Activated naive CD8-positive, alpha-beta T cell treated with anti-CD3 and anti-CD28 coated beads for 36 hours (primary cell): Measurements from ENCODE around the gene NLGN4X. TPM values are rescaled to one million over a fixed set of nuclear protein-coding genes. Genes with fewer than 3 reads are reported as not detected.

ENCODE experiments used
- DNase-seq: peaks from one replicate; pipeline ENCODE4 v3.0.0; 2021
- H3K27ac Mint-ChIP-seq: one replicate; pipeline ENCODE4 v1.8.0; 2022; ENCODE audit warnings: mild to moderate bottlenecking, moderate library complexity, mixed read lengths
- H3K27me3 Mint-ChIP-seq: one replicate; pipeline ENCODE4 v1.8.0; 2022; ENCODE audit warnings: mild to moderate bottlenecking, mixed read lengths
- H3K36me3 Mint-ChIP-seq: one replicate; pipeline ENCODE4 v1.8.0; 2021; ENCODE audit warnings: mild to moderate bottlenecking, mixed read lengths
- H3K4me1 Mint-ChIP-seq: one replicate; pipeline ENCODE4 v1.8.0; 2021; ENCODE audit warnings: mixed read lengths
- H3K4me3 Mint-ChIP-seq: one replicate; pipeline ENCODE4 v1.8.0; 2022; ENCODE audit warnings: mild to moderate bottlenecking, moderate library complexity, mixed read lengths
- H3K9me3 Mint-ChIP-seq: one replicate; pipeline ENCODE4 v1.8.0; 2022; ENCODE audit warnings: mixed read lengths
- total RNA-seq, 2 experiments: library from RNA; stranded (reverse); gene quantifications; one replicate each; pipeline ENCODE4 v1.2.3, GENCODE V29; 2021

Gene NLGN4X
- not detected for total RNA-seq

- H3K36me3 Mint-ChIP-seq, result no peaks in the 10 kb centered on the region
- DNase-seq, result no peak
- no peak within 1 kb of the TSS for H3K4me3 Mint-ChIP-seq
- H3K27ac Mint-ChIP-seq, result no peak within 1 kb of the TSS
- peaks cover 37% of the 10 kb centered on the region for H3K27me3 Mint-ChIP-seq
- no peaks in the 10 kb centered on the region for H3K4me1 Mint-ChIP-seq
- no peaks in the 10 kb centered on the region for H3K9me3 Mint-ChIP-seq
These were observed at the start of gene NLGN4X for GRCh38 chrX:6228720-6229119. Gene NLGN4X (minus strand): TSS chrX:6228867. CDS start chrX:6151466, 77,401 bp downstream.

- no peak for DNase-seq
- no peaks in the 10 kb centered on the region for H3K9me3 Mint-ChIP-seq
- no peaks in the 10 kb centered on the region for H3K4me1 Mint-ChIP-seq
- no peak overlapping the region for H3K27ac Mint-ChIP-seq
- no peaks in the 10 kb centered on the region for H3K27me3 Mint-ChIP-seq
- H3K4me3 Mint-ChIP-seq, result no peak overlapping the region
- H3K36me3 Mint-ChIP-seq, result no peaks in the 10 kb centered on the region
These were observed 37.4 kb upstream of the NLGN4X start for GRCh38 chrX:6266041-6266440.

GRCh38 chrX:6262959-6263358, 34.3 kb upstream of the NLGN4X start:
- DNase-seq, result no peak
- no peaks in the 10 kb centered on the region for H3K36me3 Mint-ChIP-seq
- H3K9me3 Mint-ChIP-seq, result peaks cover 1% of the 10 kb centered on the region
- H3K27ac Mint-ChIP-seq, result no peak overlapping the region
- H3K27me3 Mint-ChIP-seq, result no peaks in the 10 kb centered on the region
- no peaks in the 10 kb centered on the region for H3K4me1 Mint-ChIP-seq
- no peak overlapping the region for H3K4me3 Mint-ChIP-seq

- H3K27ac Mint-ChIP-seq, result no peak overlapping the region
- no peaks in the 10 kb centered on the region for H3K4me1 Mint-ChIP-seq
- no peaks in the 10 kb centered on the region for H3K27me3 Mint-ChIP-seq
- no peak for DNase-seq
- no peak overlapping the region for H3K4me3 Mint-ChIP-seq
- H3K36me3 Mint-ChIP-seq, result no peaks in the 10 kb centered on the region
- peaks cover 1% of the 10 kb centered on the region for H3K9me3 Mint-ChIP-seq
These were observed 28.4 kb upstream of the NLGN4X start for GRCh38 chrX:6257025-6257424.

- Mint-ChIP-seq H3K27ac (no peak overlapping the region), H3K4me3 (no peak overlapping the region), H3K36me3 (no peaks in the 10 kb centered on the region), H3K27me3 (no peaks in the 10 kb centered on the region), H3K4me1 (no peaks in the 10 kb centered on the region), H3K9me3 (peaks cover 3% of the 10 kb centered on the region)
- DNase-seq, result no peak
These were observed 16.0 kb upstream of the NLGN4X start for GRCh38 chrX:6244666-6245065.

- no peak for DNase-seq
- H3K4me3 Mint-ChIP-seq, result no peak overlapping the region
- no peaks in the 10 kb centered on the region for H3K27me3 Mint-ChIP-seq
- H3K36me3 Mint-ChIP-seq, result no peaks in the 10 kb centered on the region
- H3K9me3 Mint-ChIP-seq, result peaks cover 3% of the 10 kb centered on the region
- no peak overlapping the region for H3K27ac Mint-ChIP-seq
- no peaks in the 10 kb centered on the region for H3K4me1 Mint-ChIP-seq
These were observed 9.9 kb upstream of the NLGN4X start for GRCh38 chrX:6238576-6238975.

- no peak overlapping the region for H3K27ac Mint-ChIP-seq
- H3K36me3 Mint-ChIP-seq, result no peaks in the 10 kb centered on the region
- H3K4me3 Mint-ChIP-seq, result no peak overlapping the region
- no peaks in the 10 kb centered on the region for H3K4me1 Mint-ChIP-seq
- DNase-seq, result no peak
- H3K9me3 Mint-ChIP-seq, result no peaks in the 10 kb centered on the region
- H3K27me3 Mint-ChIP-seq, result peaks cover 39% of the 10 kb centered on the region
These were observed 732 bp downstream of the NLGN4X start for GRCh38 chrX:6227935-6228334.

- Mint-ChIP-seq H3K27me3 (peaks cover 39% of the 10 kb centered on the region), H3K4me1 (no peaks in the 10 kb centered on the region), H3K36me3 (no peaks in the 10 kb centered on the region), H3K4me3 (no peak overlapping the region), H3K9me3 (no peaks in the 10 kb centered on the region), H3K27ac (no peak overlapping the region)
- no peak for DNase-seq
These were observed 1.2 kb downstream of the NLGN4X start for GRCh38 chrX:6227453-6227835.

- no peaks in the 10 kb centered on the region for H3K36me3 Mint-ChIP-seq
- no peaks in the 10 kb centered on the region for H3K9me3 Mint-ChIP-seq
- H3K27ac Mint-ChIP-seq, result no peak overlapping the region
- peaks cover 39% of the 10 kb centered on the region for H3K27me3 Mint-ChIP-seq
- no peak overlapping the region for H3K4me3 Mint-ChIP-seq
- no peak for DNase-seq
- H3K4me1 Mint-ChIP-seq, result no peaks in the 10 kb centered on the region
These were observed 1.8 kb downstream of the NLGN4X start for GRCh38 chrX:6226596-6227452.

- no peaks in the 10 kb centered on the region for H3K36me3 Mint-ChIP-seq
- H3K4me3 Mint-ChIP-seq, result no peak overlapping the region
- DNase-seq, result peak; percentile 1
- H3K4me1 Mint-ChIP-seq, result no peaks in the 10 kb centered on the region
- peaks cover 39% of the 10 kb centered on the region for H3K27me3 Mint-ChIP-seq
- H3K27ac Mint-ChIP-seq, result no peak overlapping the region
- H3K9me3 Mint-ChIP-seq, result no peaks in the 10 kb centered on the region
These were observed 2.6 kb downstream of the NLGN4X start for GRCh38 chrX:6225911-6226595.

GRCh38 chrX:6225288-6225910, 3.3 kb downstream of the NLGN4X start:
- DNase-seq, result no peak
- no peak overlapping the region for H3K4me3 Mint-ChIP-seq
- H3K9me3 Mint-ChIP-seq, result no peaks in the 10 kb centered on the region
- H3K36me3 Mint-ChIP-seq, result no peaks in the 10 kb centered on the region
- no peaks in the 10 kb centered on the region for H3K4me1 Mint-ChIP-seq
- H3K27ac Mint-ChIP-seq, result no peak overlapping the region
- peaks cover 39% of the 10 kb centered on the region for H3K27me3 Mint-ChIP-seq

- Mint-ChIP-seq H3K9me3 (peaks cover 1% of the 10 kb centered on the region), H3K27ac (no peak overlapping the region), H3K4me3 (no peak overlapping the region), H3K4me1 (no peaks in the 10 kb centered on the region), H3K36me3 (no peaks in the 10 kb centered on the region), H3K27me3 (peaks cover 26% of the 10 kb centered on the region)
- no peak for DNase-seq
These were observed 5.2 kb downstream of the NLGN4X start for GRCh38 chrX:6223516-6223915.

GRCh38 chrX:6210230-6210629, 18.4 kb downstream of the NLGN4X start:
- no peaks in the 10 kb centered on the region for H3K27me3 Mint-ChIP-seq
- DNase-seq, result no peak
- H3K4me1 Mint-ChIP-seq, result no peaks in the 10 kb centered on the region
- no peaks in the 10 kb centered on the region for H3K36me3 Mint-ChIP-seq
- no peak overlapping the region for H3K4me3 Mint-ChIP-seq
- no peak overlapping the region for H3K27ac Mint-ChIP-seq
- no peaks in the 10 kb centered on the region for H3K9me3 Mint-ChIP-seq

GRCh38 chrX:6203462-6204215, 25.0 kb downstream of the NLGN4X start:
- no peak for DNase-seq
- no peaks in the 10 kb centered on the region for H3K27me3 Mint-ChIP-seq
- no peaks in the 10 kb centered on the region for H3K9me3 Mint-ChIP-seq
- no peaks in the 10 kb centered on the region for H3K36me3 Mint-ChIP-seq
- H3K4me1 Mint-ChIP-seq, result no peaks in the 10 kb centered on the region
- no peak overlapping the region for H3K27ac Mint-ChIP-seq
- H3K4me3 Mint-ChIP-seq, result no peak overlapping the region

- H3K9me3 Mint-ChIP-seq, result no peaks in the 10 kb centered on the region
- no peak overlapping the region for H3K4me3 Mint-ChIP-seq
- no peaks in the 10 kb centered on the region for H3K4me1 Mint-ChIP-seq
- no peak overlapping the region for H3K27ac Mint-ChIP-seq
- H3K27me3 Mint-ChIP-seq, result no peaks in the 10 kb centered on the region
- H3K36me3 Mint-ChIP-seq, result no peaks in the 10 kb centered on the region
- no peak for DNase-seq
These were observed 29.2 kb downstream of the NLGN4X start for GRCh38 chrX:6199486-6199885.
